HG02938 (cell line): ENCODE data around the gene GRIFIN.
"Not testable (repeated sequence)": the region's sequence is repeated elsewhere in the genome, so short reads cannot be mapped to it uniquely, and the experiment has no call there.

Source experiments
- ATAC-seq: cut with Tn5 transposase; IDR thresholded peaks from one replicate; pipeline ENCODE4 v1.9.1; 2021; ENCODE audit warnings: mild to moderate bottlenecking, moderate library complexity; ENCODE audit not compliant: unreplicated experiment

Gene GRIFIN

GRCh38 chr7:2461268-2462026 lies 14.8 kb downstream of the GRIFIN start:
- no peak for ATAC-seq

- no peak for ATAC-seq
These were observed 15.6 kb downstream of the GRIFIN start for GRCh38 chr7:2460641-2461040.

- ATAC-seq, result no peak
These were observed 16.0 kb downstream of the GRIFIN start for GRCh38 chr7:2460188-2460587.

GRCh38 chr7:2459674-2460073 lies 16.5 kb downstream of the GRIFIN start:
- no peak for ATAC-seq

- not testable (repeated sequence) for ATAC-seq
These were observed 22.3 kb downstream of the GRIFIN start for GRCh38 chr7:2453849-2454248.

GRCh38 chr7:2452643-2453270 lies 23.4 kb downstream of the GRIFIN start:
- ATAC-seq, result no peak

GRCh38 chr7:2452074-2452507 lies 24.1 kb downstream of the GRIFIN start:
- ATAC-seq, result no peak

- no peak for ATAC-seq
These were observed 24.8 kb downstream of the GRIFIN start for GRCh38 chr7:2451171-2452073.

GRCh38 chr7:2450198-2451107 lies 25.7 kb downstream of the GRIFIN start:
- no peak for ATAC-seq

- no peak for ATAC-seq
These were observed 29.5 kb downstream of the GRIFIN start for GRCh38 chr7:2446676-2447075.

GRCh38 chr7:2445898-2446555 lies 30.2 kb downstream of the GRIFIN start:
- ATAC-seq, result no peak

GRCh38 chr7:2445047-2445446 lies 31.2 kb downstream of the GRIFIN start:
- ATAC-seq, result no peak

GRCh38 chr7:2444476-2444875 lies 31.7 kb downstream of the GRIFIN start:
- ATAC-seq, result no peak

- ATAC-seq, result no peak
These were observed 32.7 kb downstream of the GRIFIN start for GRCh38 chr7:2443491-2443890.

- ATAC-seq, result no peak
These were observed 34.7 kb downstream of the GRIFIN start for GRCh38 chr7:2441430-2442058.

GRCh38 chr7:2440608-2441245 lies 35.5 kb downstream of the GRIFIN start:
- no peak for ATAC-seq

GRCh38 chr7:2438775-2439174 lies 37.4 kb downstream of the GRIFIN start:
- ATAC-seq, result no peak

- ATAC-seq, result no peak
These were observed 38.0 kb downstream of the GRIFIN start for GRCh38 chr7:2438186-2438585.

- no peak for ATAC-seq
These were observed 38.6 kb downstream of the GRIFIN start for GRCh38 chr7:2437537-2438148.
